Right renal cortex interstitium (tissue), 3 donors: ENCODE data around the gene OSTC. TPM values are rescaled to one million over a fixed set of nuclear protein-coding genes. Genes with fewer than 3 reads are reported as not detected.

Source experiments
- DNase-seq, 3 donors: peaks; one replicate each; pipeline ENCODE4 v3.0.0-alpha.2; 2013; ENCODE audit warnings: low read depth in 3 of 3, low spot score in 2 of 3
- polyA plus RNA-seq, 3 donors: library from polyadenylated mRNA; unstranded; fragments of 120-200 nt; gene quantifications; one replicate each; pipeline ENCODE4 v1.2.1, GENCODE V29; 2013; ENCODE audit not compliant: insufficient read length in 3 of 3

OSTC gene
- polyA plus RNA-seq, 3 donors, result 260 to 267 (median 260) TPM

- no peak for DNase-seq
Measured at GRCh38 chr4:108644237-108644636, 6.2 kb upstream of the OSTC start.

DNA sequence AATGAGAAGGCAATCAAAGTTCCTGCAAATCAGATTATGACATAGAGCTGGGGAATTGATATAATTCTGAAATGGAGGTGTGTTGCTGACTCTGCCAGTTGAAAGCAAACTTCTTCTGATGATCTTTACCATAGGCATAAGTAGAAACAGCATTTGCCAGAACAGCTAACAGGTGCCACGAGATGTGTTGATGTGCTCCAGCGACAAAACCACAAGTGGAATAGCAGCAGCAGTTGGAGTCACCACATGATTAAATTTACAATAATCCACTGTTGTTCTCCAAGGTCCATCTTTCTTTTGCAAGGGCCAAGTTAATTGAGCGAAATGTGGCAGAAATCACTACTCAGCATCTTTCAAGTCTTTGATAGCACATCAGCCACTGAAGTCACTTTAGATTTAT, 3.7 kb upstream of the OSTC start:
- no peak for DNase-seq

GRCh38 chr4:108649863-108650211, 562 bp upstream of the OSTC start:
- DNase-seq, result no peak

DNA sequence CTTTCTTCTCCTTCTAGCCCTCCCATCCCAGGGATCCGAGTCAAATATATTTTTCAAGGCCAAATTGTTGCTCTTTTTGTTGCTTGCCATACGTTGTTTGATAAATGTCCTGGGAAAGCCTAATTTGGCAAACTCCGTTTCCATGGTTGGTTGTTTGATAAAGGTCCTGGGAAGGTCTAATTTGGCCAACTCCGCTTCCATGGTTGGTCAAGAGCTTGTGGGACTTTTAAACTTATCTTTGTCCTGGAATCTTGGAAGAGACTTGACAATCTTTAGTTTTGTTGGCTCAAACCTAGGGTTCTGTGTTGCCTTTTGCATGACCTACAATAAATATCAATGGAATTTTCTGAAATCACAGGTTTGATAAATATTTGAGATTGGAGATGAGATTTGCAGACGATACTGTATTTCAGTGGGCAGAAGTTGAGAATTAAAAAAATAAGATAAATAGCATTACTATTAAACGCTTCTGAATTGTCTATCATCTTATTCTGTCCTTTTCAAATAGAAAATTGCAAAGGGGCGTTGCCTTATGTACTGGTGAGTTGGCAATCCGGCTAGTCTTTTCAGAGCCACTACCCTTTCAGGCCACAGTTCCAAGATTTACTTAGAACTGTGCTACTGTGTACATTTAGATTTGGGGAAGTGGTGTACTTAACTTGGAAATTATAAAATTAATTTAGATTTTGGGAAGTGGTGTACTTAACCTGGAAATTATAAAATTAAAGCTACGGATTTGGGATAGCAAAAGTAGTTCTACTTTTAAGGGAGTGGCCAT, 804 bp downstream of the OSTC start:
- DNase-seq, result peak in 1 of 3 donors; percentile 13

GRCh38 chr4:108662629-108663028, 12.2 kb downstream of the OSTC start:
- DNase-seq, result peak; percentile 40 to 62 (median 48)

DNA sequence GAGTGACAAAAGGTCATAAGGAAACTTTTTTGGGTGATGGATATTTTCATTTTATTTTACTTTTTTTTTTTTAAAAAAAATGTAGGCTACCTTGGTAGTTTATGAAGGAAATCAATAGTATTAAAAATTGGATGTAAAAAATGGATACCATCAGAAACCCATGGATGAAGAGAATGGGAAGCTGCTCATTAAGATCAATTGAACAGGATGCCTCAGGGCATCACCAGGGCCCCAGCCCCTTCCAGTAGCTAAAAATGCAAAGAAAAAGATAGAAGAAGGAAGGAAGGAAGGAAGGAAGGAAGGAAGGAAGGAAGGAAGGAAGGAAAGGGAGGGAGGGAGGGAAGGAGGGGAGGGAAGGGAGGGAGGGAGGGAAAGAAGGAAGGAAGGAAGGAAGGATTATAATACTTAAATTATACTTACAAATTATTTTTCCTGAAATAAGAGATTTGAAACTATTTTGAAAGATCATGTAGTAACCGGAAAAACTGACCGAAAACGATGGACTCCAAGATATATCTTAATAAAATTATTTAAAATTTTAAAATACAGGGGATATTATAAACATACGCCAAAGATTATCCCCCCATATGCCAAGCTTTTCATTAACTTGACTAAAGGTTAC, 24.1 kb downstream of the OSTC start:
- no peak for DNase-seq

- no peak for DNase-seq
Measured at GRCh38 chr4:108681321-108681809, 31.0 kb downstream of the OSTC start.

DNA sequence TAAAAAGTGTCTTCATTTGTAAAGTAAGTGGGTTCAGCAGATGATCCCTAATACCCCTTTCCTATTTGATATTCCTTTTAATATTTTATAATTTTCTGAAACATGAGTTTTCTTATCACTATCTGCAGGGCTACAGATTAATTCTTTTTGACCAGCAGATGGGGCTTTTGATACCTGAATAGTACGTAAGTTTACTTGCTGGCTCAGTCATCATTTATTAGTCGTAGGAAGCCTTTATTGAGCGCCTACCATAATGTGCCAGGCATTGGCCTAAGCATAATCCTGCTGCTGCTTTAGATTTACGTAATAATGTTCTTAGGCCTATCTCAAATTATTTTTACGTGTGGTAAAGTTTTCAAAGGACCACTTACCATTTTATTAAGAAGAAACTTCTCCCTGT, 33.1 kb downstream of the OSTC start:
- DNase-seq, result no peak

DNA sequence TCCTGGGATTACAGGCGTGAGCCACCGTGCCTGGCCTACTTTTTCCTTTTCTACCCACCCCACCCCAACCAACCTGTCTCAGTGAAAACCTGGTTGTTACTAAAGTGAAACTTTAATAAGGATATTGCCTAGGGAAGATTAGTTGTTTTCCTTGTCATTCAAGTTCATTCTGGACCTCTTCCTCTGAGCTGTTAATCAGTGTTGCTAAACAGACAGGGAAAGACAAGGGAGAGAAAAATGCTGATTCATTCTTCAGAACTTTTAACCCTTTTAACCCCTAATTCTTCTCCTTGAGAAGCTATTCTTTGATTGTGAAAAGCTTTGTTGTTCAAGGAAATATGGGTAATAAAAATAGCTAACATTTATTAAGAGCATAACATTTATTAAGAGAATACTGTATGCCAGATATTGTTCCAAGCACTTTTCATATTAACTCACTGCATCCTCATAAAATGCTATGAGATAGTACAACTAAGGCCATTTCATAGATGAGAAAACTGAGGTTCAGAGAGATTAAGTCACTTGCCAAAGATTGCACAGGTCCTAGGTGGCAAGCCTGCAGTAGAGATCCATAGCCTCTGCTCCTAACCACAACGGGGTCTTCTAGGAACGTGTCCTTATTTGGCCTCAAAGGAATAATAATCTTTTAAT, 34.8 kb downstream of the OSTC start:
- DNase-seq, result no peak

- no peak for DNase-seq
Measured at GRCh38 chr4:108690738-108691137, 40.3 kb downstream of the OSTC start.

DNA sequence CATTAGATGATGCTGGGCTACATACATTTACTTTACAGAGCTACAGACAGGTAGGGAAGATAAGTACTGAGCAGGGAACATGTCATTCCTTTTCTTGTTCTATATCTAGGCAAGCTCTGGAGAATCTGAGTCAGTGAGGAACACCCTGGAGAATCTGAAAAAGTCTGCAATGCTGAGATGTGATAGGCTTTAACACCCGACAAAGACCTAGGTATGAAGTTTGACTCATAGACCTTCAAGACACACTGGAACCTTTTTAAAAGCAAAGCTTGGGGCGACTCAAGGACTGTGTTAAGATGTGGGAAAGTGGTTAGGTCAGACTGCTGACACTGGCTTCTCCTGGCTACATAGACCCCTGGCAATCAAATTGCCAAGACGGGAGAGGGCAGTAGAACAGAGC, 42.8 kb downstream of the OSTC start:
- no peak for DNase-seq

GRCh38 chr4:108693819-108694218, 43.4 kb downstream of the OSTC start:
- no peak for DNase-seq

DNA sequence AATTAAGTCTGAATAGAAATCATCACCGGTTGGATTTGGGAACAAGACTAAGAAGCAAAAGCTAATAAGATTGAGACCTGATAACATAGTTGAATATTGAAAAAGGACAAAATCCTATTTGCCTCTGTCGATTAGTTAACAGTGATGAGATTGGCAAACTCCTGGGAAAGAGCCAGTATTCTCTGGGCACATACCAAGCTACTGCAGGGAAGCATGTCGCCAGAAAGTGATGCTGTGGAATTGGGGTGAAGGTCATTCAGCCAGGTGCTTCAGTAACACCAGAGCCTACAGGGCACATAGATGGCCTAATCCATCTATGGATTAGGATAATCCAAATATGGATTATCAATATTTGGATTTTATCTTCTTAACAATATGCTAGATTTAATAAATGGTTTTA, 44.0 kb downstream of the OSTC start:
- no peak for DNase-seq

GRCh38 chr4:108695062-108695461, 44.7 kb downstream of the OSTC start:
- DNase-seq, result no peak

- no peak for DNase-seq
Measured at GRCh38 chr4:108696160-108696559, 45.8 kb downstream of the OSTC start.

- no peak for DNase-seq
Measured at GRCh38 chr4:108700081-108700757, 49.8 kb downstream of the OSTC start.

DNA sequence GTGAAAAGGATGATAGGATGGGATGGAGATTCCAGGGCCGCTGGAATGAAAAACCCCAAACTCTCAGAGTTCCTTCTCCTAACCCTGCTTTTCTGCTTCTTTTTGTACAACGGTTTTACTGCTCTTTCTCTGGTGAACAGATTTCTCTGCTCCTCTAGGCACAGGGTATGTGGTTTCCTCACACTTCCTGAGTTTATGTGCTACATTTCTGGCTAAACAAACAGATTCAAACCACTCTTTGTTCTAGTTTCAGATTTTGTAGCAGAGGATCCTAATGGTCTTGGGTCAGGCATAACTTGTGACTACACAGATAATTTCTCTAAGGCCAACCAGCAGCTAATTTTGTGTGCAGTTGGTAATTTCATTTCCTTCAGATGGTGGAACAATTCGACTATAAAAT, 52.6 kb downstream of the OSTC start:
- no peak for DNase-seq

DNA sequence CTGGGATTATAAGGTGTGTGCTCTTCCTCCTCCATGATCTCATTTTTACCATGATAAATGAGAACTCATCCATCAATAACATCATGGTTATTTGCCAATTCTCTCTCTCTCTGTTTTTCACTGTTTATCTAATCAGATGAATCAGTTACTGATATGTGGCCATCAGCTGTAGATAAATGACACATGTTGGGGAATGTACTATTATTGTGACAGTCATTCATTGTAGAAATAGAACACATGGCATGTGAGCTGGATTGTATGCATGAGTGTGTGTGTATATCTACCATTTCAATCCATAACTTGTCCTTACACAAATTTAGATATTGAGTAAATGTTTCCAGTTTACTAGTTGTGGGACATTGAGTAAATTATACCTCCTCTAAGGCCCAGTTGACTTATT, 53.0 kb downstream of the OSTC start:
- no peak for DNase-seq

GRCh38 chr4:108703966-108704365, 53.6 kb downstream of the OSTC start:
- no peak for DNase-seq

DNA sequence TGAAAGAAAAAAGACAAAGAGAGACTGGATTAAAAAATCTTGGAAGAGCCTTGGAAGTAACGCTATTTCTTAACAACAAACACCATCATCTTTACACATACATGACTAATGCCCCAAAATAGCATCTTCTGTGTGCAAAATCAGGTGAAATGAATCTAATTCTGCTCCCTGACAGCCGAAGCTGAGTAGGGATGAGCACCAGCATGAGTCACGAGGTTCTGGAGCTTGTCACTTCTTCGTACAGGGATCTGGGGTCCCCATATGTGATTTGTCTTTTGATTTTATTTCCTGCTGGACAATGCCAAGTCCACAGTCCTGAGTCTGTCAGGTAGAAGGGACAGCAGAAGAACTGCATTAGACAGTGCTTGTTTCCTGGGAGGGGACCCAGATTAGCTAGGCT, 55.9 kb downstream of the OSTC start:
- DNase-seq, result no peak

DNA sequence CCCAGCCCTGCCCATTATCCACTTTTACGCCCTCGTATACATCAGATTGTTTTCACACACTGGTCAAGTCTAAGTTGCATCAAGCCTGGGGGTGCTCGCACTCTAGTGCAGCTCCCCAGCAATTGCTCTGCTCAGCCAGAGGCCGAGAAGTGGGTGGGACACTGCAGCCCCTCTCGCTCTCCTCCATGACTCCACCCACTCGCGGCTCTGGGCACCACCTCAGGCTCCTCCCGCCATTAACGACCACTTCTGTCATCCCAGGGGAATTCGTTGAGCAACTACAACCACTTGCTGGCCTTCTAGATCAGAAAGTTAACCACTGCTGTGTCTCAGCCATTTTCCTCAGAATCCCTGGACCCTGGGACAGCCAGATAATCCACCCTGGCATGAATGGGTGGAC, 58.8 kb downstream of the OSTC start:
- no peak for DNase-seq
